Nephron (organoid): Measurements from ENCODE around the gene DNAH5.

Source experiments
- H3K27ac Mint-ChIP-seq, 3 experiments: 2 replicates each; pipeline ENCODE4 v1.8.0; 2020; ENCODE audit warnings: mixed read lengths in 3 of 3, mild to moderate bottlenecking in 2 of 3, moderate library complexity in 1 of 3
- H3K27me3 Mint-ChIP-seq: 2 replicates; pipeline ENCODE4 v1.8.0; 2021; ENCODE audit warnings: low read depth, mild to moderate bottlenecking, moderate library complexity, mixed read lengths
- H3K36me3 Mint-ChIP-seq: 2 replicates; pipeline ENCODE4 v1.8.0; 2020; ENCODE audit warnings: low read depth, mixed read lengths
- H3K4me1 Mint-ChIP-seq: 2 replicates; pipeline ENCODE4 v1.8.0; 2020; ENCODE audit warnings: mixed read lengths
- H3K4me3 Mint-ChIP-seq, 3 experiments: 2 replicates each; pipeline ENCODE4 v1.8.0; 2020; ENCODE audit warnings: mild to moderate bottlenecking in 3 of 3, mixed read lengths in 3 of 3, moderate library complexity in 2 of 3
- H3K9me3 Mint-ChIP-seq: 2 replicates; pipeline ENCODE4 v1.8.0; 2020; ENCODE audit warnings: mixed read lengths
- CTCF ChIP-seq, 3 experiments: fragments of 200-600 bp; sonication (generic); IDR thresholded peaks; one replicate each; pipeline ENCODE4 v1.5.0; 2021; ENCODE audit warnings: antibody characterized with exemption in 3 of 3; ENCODE audit not compliant: unreplicated experiment in 3 of 3

Gene DNAH5

DNA sequence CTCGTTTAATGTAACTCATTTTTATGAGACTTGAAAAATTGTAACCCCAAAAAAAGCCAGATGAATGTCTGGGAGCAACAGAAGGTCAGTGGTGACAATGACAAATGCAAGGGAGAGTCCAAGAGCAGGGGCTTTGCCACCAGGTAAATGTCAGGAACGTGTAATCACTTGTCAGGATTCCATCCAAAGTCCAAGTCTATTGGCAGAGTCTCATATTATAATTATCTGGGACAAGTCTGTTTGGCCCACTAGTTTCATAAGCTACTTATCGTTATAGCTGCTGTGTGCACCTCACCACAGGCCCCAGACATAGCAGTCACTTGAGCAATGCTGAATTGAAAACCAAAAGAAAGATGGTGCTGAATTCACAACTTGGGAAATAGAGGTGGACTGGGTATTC, 180.8 kb downstream of the DNAH5 start:
- Mint-ChIP-seq H3K4me1 (no peaks in the 10 kb centered on the region), H3K4me3 (no peak overlapping the region), H3K9me3 (no peaks in the 10 kb centered on the region), H3K27ac (no peak overlapping the region), H3K27me3 (no peaks in the 10 kb centered on the region), H3K36me3 (no peaks in the 10 kb centered on the region)
- no peak for TF ChIP-seq CTCF (IDR thresholded peaks at IDR 0.05; ENCODE audit: unreplicated experiment in 3 of 3)

GRCh38 chr5:13749766-13750165, 194.7 kb downstream of the DNAH5 start:
- Mint-ChIP-seq H3K36me3 (no peaks in the 10 kb centered on the region), H3K4me1 (no peaks in the 10 kb centered on the region), H3K4me3 (no peak overlapping the region), H3K9me3 (no peaks in the 10 kb centered on the region), H3K27ac (no peak overlapping the region), H3K27me3 (no peaks in the 10 kb centered on the region)
- TF ChIP-seq CTCF (IDR thresholded peaks at IDR 0.05; ENCODE audit: unreplicated experiment in 3 of 3): no peak

GRCh38 chr5:13746026-13746425, 198.5 kb downstream of the DNAH5 start:
- Mint-ChIP-seq H3K36me3 (no peaks in the 10 kb centered on the region), H3K4me3 (no peak overlapping the region), H3K9me3 (no peaks in the 10 kb centered on the region), H3K4me1 (no peaks in the 10 kb centered on the region), H3K27ac (no peak overlapping the region), H3K27me3 (no peaks in the 10 kb centered on the region)
- no peak for TF ChIP-seq CTCF (IDR thresholded peaks at IDR 0.05; ENCODE audit: unreplicated experiment in 3 of 3)

GRCh38 chr5:13745508-13745907, 199.0 kb downstream of the DNAH5 start:
- Mint-ChIP-seq H3K4me3 (no peak overlapping the region), H3K27ac (no peak overlapping the region)
- no peak for TF ChIP-seq CTCF (IDR thresholded peaks at IDR 0.05; ENCODE audit: unreplicated experiment in 3 of 3)

GRCh38 chr5:13740471-13740870, 204.0 kb downstream of the DNAH5 start:
- Mint-ChIP-seq H3K4me1 (no peaks in the 10 kb centered on the region), H3K36me3 (no peaks in the 10 kb centered on the region), H3K27ac (no peak overlapping the region), H3K4me3 (no peak overlapping the region), H3K27me3 (no peaks in the 10 kb centered on the region), H3K9me3 (no peaks in the 10 kb centered on the region)
- TF ChIP-seq CTCF (IDR thresholded peaks at IDR 0.05; ENCODE audit: unreplicated experiment in 3 of 3): no peak

More at GRCh38 chr5:13745508-13745907, 199.0 kb downstream of the DNAH5 start:
- Mint-ChIP-seq H3K9me3 (no peaks in the 10 kb centered on the region), H3K27me3 (no peaks in the 10 kb centered on the region), H3K4me1 (no peaks in the 10 kb centered on the region), H3K36me3 (no peaks in the 10 kb centered on the region)

- Mint-ChIP-seq H3K4me1 (no peaks in the 10 kb centered on the region), H3K27me3 (no peaks in the 10 kb centered on the region), H3K9me3 (no peaks in the 10 kb centered on the region), H3K36me3 (no peaks in the 10 kb centered on the region), H3K27ac (no peak overlapping the region), H3K4me3 (no peak overlapping the region)
- TF ChIP-seq CTCF (IDR thresholded peaks at IDR 0.05; ENCODE audit: unreplicated experiment in 3 of 3): no peak
Observed at GRCh38 chr5:13739479-13739878, 205.0 kb downstream of the DNAH5 start.
